Choroid plexus epithelial cell (primary cell): Measurements from ENCODE around the gene LAMC3.

Source experiments
- DNase-seq: peaks from one replicate; pipeline ENCODE4 v3.0.0-alpha.2; 2010; ENCODE audit warnings: low read depth
- H3K4me3 ChIP-seq: 2 replicates; pipeline ENCODE4 v1.5.1; 2011; ENCODE audit warnings: low read depth, mild to moderate bottlenecking, control low read depth, low read length, moderate library complexity
- CTCF ChIP-seq: conservative IDR thresholded peaks from 2 replicates; pipeline ENCODE4 v1.5.1; 2011; ENCODE audit warnings: low read depth, mild to moderate bottlenecking, control low read depth, inconsistent platforms, low read length, moderate library complexity

LAMC3 gene

DNA sequence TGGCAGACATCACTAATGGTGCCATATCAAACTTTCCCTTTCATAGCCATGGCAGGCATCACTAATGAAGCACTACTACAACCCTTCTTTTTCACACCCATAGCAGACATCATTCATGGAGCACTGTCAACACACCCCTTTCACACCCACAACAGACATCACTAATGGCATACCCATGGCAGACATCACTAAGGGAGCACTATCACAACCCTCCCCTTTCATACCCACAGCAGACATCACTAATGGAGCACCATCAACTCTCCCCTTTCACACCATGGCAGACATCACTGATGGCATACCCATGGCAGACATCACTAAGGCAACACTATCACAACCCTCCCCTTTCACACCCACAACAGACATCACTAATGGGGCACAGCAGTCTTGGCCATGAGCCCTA lies 33.7 kb downstream of the LAMC3 start:
- no peak overlapping the region for H3K4me3 ChIP-seq
- TF ChIP-seq CTCF, result no peak

DNA sequence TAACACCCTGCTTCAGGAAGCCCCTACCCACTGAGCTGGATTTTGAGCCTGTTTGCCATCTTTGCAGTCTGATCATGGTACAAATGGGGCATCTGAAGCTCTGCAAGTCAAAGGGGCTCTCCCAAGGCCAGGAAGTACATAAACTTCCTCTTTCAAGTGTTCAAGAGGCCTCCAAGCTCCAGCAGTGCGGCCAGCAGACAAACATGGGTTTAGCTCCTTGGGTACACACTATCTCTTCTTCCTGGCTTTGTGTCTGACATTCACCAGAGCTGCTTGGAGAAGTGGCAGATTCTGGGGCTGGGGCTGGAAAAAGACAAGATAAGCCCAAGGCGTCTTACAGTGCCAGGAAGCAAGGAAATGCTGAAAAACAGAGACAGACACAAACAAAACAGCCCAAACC lies 34.1 kb downstream of the LAMC3 start:
- H3K4me3 ChIP-seq, result no peak overlapping the region
- no peak for DNase-seq
- TF ChIP-seq CTCF, result no peak

More for the DNA sequence above, 33.7 kb downstream of the LAMC3 start:
- DNase-seq, result no peak

GRCh38 chr9:131043646-131044045 lies 34.7 kb downstream of the LAMC3 start:
- H3K4me3 ChIP-seq, result no peak overlapping the region
- DNase-seq, result no peak
- TF ChIP-seq CTCF, result no peak

DNA sequence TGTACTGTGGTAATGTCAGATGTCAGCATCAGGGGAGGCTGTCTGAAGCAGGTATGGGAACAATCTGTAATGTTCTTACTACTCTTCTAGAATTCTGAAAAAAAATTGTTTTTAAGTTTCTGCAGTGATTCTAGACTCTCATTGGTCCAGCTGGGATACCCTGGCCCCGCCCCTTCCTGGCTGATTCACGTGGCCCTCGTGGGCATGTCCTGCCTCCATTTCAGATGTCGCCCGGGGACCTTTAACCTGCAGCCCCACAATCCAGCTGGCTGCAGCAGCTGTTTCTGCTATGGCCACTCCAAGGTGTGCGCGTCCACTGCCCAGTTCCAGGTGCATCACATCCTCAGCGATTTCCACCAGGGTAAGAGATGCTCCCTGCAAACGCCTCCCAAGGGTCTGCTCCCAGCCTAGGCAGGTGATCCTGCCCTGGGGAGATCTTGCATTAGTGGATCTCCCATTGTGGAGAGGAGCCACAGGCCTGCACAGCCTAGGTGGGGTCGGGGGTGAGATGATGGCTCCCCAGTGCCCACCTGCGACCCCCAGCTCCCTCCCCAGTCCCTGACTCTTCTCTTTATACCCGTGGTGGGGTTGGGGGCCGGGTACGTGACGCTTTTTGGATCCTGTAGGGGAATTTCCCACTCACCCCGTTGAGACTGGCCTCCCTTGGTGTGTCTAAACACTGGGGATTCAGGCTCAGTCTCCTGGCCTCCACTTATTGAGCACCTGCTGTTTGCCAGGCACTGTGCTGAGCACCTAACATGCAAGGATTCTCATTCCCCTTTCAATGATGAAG lies 36.5 kb downstream of the LAMC3 start:
- no peak overlapping the region for H3K4me3 ChIP-seq
- DNase-seq, result peak; percentile 19
- no peak for TF ChIP-seq CTCF

DNA sequence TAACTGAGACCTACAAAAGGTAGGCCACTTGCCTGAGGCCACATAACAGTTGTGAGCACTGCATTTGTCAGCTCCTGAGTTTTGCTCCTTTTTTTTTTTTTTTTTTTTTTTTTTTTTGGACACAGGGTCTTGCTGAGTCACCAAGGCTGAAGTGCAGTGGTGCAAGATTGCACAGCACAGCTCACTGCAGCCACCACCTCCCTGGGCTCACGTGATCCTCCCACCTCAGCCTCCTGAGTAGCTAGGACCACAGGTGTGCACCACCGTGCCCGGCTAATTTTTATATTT lies 37.1 kb downstream of the LAMC3 start:
- TF ChIP-seq CTCF, result no peak
- no peak overlapping the region for H3K4me3 ChIP-seq
- no peak for DNase-seq

DNA sequence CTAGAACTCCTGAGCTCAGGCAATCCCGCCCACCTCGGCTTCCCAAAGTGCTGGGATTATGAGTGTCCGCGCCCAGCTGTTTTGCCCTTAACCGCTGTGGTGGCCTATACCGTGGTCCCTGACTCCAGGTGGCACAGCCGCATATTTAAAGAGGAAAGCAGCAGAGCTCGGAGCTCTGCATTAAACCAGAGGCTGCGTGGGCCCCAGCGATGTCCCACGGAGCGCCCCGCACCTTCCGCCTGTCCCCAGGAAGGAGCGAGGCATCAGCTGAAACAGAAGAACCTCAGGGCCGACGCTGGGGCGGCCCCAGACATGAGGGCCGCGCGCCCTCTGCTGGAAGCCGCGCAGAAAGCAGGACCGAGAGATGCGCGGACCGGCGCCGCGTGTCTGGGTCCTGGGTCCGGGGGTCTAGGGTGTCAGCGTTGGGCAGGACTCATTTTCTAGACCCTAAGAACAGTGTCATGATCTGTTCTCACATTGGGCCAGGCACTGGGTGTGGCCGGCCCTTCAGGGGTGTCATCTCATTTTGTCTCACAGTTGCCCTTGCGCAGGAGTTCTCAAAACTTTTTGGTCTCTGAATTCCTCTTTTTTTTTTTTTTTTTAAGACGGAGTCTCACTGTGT lies 37.7 kb downstream of the LAMC3 start:
- H3K4me3 ChIP-seq, result no peak overlapping the region
- peak; percentile 91 for TF ChIP-seq CTCF
- DNase-seq, result peak; percentile 71

GRCh38 chr9:131048332-131048731 lies 39.4 kb downstream of the LAMC3 start:
- H3K4me3 ChIP-seq, result no peak overlapping the region
- DNase-seq, result no peak
- no peak for TF ChIP-seq CTCF
